NCI-H2029 (cell line): Measurements from ENCODE around the gene UGT1A9.

Source experiments
- DNase-seq: peaks from one replicate; lab custom pipeline; 2025; lab: John Stamatoyannopoulos, UW

Gene UGT1A9

GRCh38 chr2:233817361-233817911 lies 145.7 kb downstream of the UGT1A9 start:
- DNase-seq, result no peak

DNA sequence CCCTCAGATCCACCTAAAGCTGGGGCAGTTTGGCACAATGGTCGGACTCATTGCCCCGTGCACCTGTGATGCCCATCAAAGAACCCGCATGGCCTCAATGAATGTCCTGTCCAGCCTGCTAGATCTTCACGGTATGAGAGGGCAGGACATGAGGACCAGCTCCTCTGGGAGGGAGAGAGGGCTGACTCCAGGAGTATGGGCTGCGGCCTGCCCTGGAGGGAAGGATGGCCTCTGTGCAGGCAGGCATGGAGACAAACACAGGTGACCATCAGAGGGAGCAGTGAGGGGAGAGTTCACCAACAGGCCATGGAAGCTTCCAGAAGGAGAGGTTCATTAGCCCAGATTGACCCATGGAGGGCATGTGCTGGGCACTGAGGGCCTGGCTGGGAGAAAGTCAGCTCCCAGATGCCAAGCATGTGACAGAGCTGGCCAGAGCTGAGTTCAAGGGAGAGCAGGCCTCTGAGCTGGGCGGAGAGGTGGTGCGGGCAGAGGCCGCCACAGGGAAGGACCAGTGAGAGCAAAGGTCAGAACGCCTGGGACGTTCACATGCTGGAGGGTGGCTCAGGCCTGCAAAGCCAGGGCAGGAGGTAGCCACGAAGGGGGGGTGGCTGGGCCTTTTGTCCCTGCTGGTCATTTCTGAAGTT lies 146.4 kb downstream of the UGT1A9 start:
- DNase-seq, result no peak

DNA sequence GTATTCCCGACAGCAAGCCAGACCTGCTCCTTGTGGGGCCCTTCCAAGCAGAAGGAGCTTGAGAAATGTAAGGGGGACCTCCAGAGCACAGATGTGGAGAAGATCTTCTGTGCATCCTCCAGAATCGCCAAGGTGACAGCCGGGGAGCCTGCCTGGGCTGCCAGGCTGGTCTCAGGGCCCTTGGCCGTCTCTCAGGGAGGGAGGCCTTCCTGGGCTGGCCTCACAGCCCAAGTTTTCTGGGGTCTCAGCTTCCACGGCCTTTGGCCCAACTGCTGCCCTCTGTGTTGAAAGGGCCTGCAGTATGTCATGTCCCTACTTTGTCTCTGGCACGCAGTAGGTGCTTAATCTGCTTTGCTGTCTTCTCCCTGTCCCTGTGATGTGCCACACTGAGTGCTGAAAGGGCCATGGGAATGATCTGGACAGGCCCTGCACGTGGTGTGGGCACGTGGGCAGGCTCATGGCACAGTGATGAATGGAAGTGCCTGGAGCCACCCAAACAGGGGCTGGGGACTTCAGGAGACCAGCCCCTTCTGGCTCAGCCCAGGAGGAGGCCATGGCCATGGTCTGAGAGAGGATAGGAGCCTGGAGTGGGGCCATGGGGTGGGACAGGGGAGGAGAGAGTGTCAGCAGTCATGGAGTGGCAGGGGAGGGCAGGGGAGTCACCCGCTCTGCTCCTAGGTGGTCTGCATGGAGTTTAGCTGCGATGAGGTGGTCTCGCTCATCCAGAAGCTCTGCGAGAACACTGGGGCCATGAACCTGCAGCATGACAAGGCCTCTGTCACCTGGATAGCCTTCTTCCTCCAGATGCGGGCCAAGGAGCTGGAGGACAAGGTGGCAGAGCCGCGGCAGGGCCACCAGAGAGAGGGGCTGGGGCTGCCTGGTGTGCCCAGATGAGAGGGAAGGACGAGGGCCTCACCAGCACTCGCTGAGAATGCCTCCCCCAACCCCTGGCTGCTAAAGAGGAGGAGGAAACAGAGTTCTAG lies 147.2 kb downstream of the UGT1A9 start:
- DNase-seq, result no peak

GRCh38 chr2:233819884-233820773 lies 148.4 kb downstream of the UGT1A9 start:
- DNase-seq, result no peak

DNA sequence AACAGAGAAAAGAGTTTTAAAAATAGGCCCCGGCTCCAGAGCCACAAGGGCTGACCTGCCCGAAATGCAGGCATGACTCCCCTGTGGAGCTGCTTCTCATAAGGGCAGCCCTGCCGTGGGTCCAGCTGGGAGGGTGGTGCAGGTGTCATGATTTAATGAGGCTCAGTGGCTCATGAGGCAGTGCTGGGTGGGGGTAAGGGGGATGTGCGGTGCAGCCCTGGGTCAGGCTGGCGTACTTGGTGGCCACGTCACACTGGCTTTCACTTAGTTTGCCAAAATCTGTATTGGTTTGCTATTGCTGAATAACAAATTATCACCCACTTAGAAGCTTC lies 149.0 kb downstream of the UGT1A9 start:
- DNase-seq, result no peak

GRCh38 chr2:233821196-233821595 lies 149.5 kb downstream of the UGT1A9 start:
- DNase-seq, result no peak

DNA sequence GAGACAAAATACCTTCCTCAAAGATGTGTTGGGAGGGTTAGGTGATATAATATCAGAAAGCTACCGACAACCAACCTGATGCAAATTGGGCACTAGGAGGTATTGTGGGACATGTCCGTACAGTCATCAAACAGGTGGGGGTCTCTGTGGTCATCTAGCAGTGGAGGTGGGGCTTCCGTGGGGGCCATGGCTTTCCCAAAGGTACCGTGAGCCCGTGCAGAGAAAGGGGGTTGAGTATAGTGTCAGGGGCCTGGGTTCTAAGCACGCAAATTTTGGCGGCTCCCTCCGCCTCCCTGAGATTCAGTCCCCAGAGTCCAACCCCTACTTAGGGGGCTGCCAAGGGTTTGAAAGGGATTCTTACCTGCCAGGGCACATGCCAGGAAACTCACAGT lies 150.0 kb downstream of the UGT1A9 start:
- no peak for DNase-seq

GRCh38 chr2:233822101-233822771 lies 150.5 kb downstream of the UGT1A9 start:
- no peak for DNase-seq
